Cerebellar cortex (tissue), 1 donor: Measurements from ENCODE around the gene PEMT.

Source experiments
- DNase-seq: peaks from one replicate; pipeline ENCODE4 v3.0.0-alpha.2; 2015; ENCODE audit warnings: low spot score

PEMT gene

GRCh38 chr17:17503566-17504130 is 87.9 kb downstream of the PEMT start:
- DNase-seq, result peak; percentile 66

GRCh38 chr17:17502741-17503565 is 88.6 kb downstream of the PEMT start:
- no peak for DNase-seq

GRCh38 chr17:17500999-17501605 is 90.4 kb downstream of the PEMT start:
- DNase-seq, result no peak

DNA sequence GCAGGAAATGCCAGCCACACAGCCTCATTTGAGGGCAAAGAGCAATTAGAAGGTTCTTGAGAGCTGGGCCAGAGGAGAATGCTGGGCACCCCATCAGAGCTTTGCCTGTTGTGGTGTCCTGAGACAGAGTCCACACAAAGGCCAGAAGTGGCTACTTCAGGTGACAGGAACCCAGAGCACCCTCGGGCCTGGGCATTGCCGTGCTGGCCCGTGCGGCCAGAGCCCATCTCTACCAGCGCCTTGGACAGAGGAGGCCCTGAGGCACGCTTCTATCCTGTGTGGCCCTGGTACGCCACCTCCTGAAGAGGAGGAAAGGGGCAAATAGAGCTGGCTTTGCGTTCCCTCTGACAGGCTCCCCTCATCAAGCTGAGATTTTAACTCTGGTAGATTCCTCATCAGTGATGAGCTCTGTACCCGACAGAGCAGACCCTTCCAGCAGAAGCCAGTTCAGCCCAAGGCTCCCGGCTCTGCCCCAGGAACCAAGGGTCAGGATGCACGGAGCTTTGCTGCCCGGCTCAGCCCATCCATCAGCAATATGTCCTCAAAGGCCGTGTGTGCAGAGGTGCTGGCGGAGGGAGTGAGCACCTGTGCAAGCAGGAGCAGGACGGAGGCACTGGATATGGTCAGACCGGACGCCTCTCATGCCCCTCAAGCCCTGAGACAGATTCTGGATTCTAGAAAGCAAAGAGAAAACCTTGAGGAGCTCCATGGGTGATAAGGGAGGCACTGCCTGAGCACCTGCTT is 91.9 kb downstream of the PEMT start:
- DNase-seq, result no peak

DNA sequence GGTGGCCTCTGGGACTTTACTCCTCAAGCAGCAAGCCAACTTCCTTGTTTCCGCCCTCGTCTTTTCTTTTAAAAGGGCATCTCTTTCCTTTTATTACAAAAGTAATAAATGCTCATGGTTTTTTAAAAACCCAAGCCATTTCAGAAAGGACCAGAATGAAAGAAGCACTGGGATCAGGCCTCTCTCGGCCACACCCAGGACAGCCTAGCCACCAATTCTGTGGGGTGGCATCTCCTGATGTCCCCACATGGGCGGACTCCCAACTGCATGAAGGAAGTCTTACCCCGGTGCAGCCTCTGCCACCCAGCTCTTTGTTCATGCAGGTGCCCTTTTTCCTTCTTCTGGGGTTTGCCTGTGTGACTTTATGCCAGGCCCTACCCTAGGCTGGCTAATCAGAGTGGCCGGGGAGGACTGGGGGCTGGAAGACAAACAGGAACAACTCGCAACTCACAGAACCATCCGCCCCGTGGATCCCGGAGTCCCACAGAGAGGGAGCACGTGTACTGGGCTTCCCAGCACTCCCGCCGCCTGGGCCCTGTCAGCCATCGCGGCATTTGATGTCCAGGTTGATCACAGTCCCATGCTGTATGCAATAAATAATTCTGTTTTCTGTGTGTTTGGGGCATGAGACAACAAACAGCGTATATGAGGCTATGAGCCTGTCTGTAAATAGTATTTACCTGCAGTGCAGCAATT is 92.8 kb downstream of the PEMT start:
- no peak for DNase-seq

DNA sequence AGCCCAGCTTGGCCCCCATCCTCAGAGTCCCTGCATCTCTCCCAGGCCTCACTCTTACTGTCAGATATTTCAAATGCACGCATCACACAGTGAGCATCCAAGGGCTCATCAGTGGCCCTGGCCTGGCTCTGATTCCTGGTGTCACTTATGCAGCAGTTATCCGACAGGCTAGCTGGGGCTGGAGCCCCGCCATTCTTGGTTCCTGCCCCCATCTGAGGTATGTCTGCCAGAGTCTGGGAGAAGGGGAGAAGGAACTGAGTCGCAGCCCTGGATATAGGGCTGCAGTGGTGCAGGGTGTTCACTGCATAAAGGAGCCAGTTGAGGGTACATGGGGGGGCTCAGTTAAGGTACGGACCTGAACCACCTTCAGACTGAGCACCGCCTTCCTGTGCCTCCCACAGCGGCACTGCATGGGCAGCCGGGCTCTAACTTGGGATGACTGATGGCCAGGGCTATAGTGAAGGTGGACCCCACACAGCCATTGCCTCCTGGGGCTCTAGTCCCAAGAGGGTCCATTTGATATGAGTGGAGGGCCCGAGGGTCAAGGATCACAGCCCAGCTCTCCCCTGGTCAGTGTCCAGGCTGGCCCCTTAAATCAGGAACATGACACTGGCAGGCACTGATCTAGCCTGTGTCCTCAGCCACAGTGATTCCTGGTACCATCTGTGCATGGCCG is 93.5 kb downstream of the PEMT start:
- DNase-seq, result no peak

GRCh38 chr17:17497065-17497844 is 94.3 kb downstream of the PEMT start:
- DNase-seq, result no peak

- DNase-seq, result peak; percentile 86
Measured at GRCh38 chr17:17496189-17497064, 95.1 kb downstream of the PEMT start, which contains the start of gene RASD1. Gene RASD1, minus strand, starts transcription at chr17:17496395. Its CDS starts 214 bp downstream, at chr17:17496181.

DNA sequence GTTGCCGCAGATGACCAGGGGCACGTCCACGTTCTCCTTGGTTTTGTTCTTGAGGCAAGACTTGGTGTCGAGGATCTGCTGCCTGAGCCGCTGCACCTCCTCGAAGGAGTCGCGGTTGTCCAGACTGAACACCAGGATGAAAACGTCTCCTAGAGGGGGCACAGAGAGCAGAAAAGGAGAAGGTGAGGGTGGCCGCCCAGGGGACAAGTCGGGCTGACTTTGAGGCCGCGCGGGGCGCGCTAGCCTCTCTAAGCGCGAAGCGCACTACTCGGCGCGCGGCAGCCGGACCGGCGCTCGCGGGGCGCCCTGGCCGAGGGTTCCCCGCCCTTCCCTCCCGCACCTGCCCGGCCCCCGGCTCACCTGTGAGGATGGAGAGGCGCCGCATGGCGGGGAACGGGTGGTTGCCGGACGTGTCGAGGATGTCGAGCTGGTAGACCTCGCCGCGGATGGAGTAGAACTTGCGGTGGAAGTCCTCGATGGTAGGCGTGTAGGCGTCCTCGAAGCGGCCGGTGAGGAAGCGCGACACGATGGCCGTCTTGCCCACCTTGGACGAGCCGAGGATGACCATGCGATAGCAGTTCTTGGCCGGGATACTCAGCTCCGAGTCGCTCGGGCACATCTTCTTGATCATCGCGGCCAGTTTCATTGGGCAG is 95.8 kb downstream of the PEMT start:
- DNase-seq, result peak; percentile 16

- peak; percentile 31 for DNase-seq
Measured at GRCh38 chr17:17494870-17495535, 96.5 kb downstream of the PEMT start.

GRCh38 chr17:17494499-17494869 is 97.0 kb downstream of the PEMT start:
- DNase-seq, result peak; percentile 13

DNA sequence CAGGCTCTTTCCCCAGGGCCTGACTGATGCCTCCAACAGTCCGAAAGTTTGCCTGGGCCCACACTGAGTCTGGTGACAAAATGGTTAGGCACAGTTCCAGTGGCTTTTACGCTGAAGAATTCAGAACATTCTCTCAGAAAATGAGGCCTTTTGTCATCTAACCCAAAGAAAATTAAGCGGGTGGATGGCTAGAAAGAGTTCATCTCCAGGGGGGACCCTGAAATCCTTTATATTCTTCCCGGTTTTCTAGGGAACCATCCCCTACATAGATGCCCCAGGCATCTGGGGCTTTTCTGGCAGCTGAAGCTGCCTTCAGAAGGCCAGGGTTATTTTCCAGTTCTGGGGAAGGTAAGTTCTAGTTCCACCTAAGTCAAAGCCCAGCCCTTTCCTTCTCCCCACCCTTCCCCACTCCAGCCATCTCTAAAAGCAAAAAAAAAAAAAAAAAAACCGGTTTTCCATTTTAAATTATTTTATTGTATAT is 97.5 kb downstream of the PEMT start:
- no peak for DNase-seq

DNA sequence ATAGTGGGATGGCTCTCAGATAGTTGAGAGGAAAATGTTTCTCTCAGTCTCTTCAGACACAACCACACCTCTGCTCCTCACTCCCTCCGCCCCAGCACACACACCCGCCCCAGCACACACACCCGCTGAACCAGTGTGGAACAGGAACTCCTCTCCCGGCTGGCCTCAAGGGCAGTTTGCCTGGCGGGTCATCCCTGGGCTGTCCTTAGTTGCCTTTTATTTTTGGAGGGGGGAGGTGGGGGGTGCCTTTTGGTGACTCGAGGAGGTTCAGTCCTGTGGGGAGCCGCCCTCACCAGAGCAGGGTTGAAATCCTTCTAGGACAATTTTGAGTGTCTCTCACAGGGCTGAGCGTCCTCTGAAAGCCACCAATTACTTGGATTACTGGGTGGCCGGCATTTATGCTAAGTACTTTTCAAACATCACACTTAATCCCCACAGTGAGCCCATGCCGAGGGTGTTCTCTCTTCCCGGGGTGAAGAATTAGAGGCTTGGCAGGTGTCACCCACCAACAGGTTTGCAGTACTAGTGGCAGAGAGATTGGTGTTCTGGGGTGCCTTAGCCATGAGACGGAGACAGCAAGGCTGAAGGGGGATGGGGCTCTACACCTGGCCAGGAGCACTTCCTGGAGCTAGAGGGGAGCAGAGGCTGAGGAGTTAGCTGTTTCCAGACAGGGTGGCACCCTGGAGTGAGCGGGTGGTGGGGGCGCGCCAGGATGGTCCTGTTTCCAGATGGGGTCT is 98.1 kb downstream of the PEMT start:
- no peak for DNase-seq

GRCh38 chr17:17492571-17492970 is 98.9 kb downstream of the PEMT start:
- DNase-seq, result no peak

- DNase-seq, result no peak
Measured at GRCh38 chr17:17492085-17492484, 99.4 kb downstream of the PEMT start.

- DNase-seq, result no peak
Measured at GRCh38 chr17:17491546-17491988, 99.9 kb downstream of the PEMT start.

- DNase-seq, result no peak
Measured at GRCh38 chr17:17491031-17491471, 100.5 kb downstream of the PEMT start.
